Smooth muscle cell (in vitro differentiated cells): Measurements from ENCODE around the gene RAB18. TPM values are rescaled to one million over a fixed set of nuclear protein-coding genes. Genes with fewer than 3 reads are reported as not detected.

ENCODE experiments used
- DNase-seq: peaks from one replicate; lab custom pipeline; 2025; ENCODE audit not compliant: unreplicated experiment; lab: John Stamatoyannopoulos, UW
- H2AFZ ChIP-seq: fragments of 200-600 bp; sonication (generic); 2 replicates; pipeline ENCODE4 v1.6.0; 2016; ENCODE audit warnings: antibody characterized with exemption, low read depth, mild to moderate bottlenecking
- H3F3A ChIP-seq: fragments of 200-600 bp; sonication (generic); 2 replicates; pipeline ENCODE4 v1.6.0; 2017; ENCODE audit warnings: antibody characterized with exemption, low read depth
- H3K27ac ChIP-seq: fragments of 200-600 bp; sonication (generic); 2 replicates; pipeline ENCODE4 v1.5.1; 2016; ENCODE audit warnings: low read depth, mild to moderate bottlenecking
- H3K27me3 ChIP-seq: fragments of 200-600 bp; sonication (generic); 2 replicates; pipeline ENCODE4 v1.6.1; 2016; ENCODE audit warnings: low read depth, mild to moderate bottlenecking
- H3K36me3 ChIP-seq: fragments of 200-600 bp; sonication (generic); 2 replicates; pipeline ENCODE4 v1.5.1; 2016; ENCODE audit warnings: low read depth
- H3K4me1 ChIP-seq: fragments of 200-600 bp; sonication (generic); 2 replicates; pipeline ENCODE4 v1.5.1; 2016; ENCODE audit warnings: low read depth
- H3K4me2 ChIP-seq: fragments of 200-600 bp; sonication (generic); 2 replicates; pipeline ENCODE4 v1.6.0; 2016; ENCODE audit warnings: mild to moderate bottlenecking
- H3K4me3 ChIP-seq: fragments of 200-600 bp; sonication (generic); 2 replicates; pipeline ENCODE4 v1.5.1; 2016; ENCODE audit warnings: mild to moderate bottlenecking
- H3K79me2 ChIP-seq: fragments of 200-600 bp; sonication (generic); 2 replicates; pipeline ENCODE4 v1.6.0; 2016; ENCODE audit warnings: low read depth, mild to moderate bottlenecking
- H3K9ac ChIP-seq: fragments of 200-600 bp; sonication (generic); 2 replicates; pipeline ENCODE4 v1.6.0; 2016; ENCODE audit warnings: low read depth
- H3K9me3 ChIP-seq: fragments of 200-600 bp; sonication (generic); replicated peaks from 2 replicates; pipeline ENCODE4 v1.5.1; 2016; ENCODE audit warnings: low read depth
- H4K20me1 ChIP-seq: fragments of 200-600 bp; sonication (generic); 2 replicates; pipeline ENCODE4 v1.6.0; 2016; ENCODE audit warnings: low read depth
- WGBS: methylation state at CpG from one replicate; pipeline ENCODE4 v1.1.7; 2016; ENCODE audit warnings: low lambda C conversion rate; 5-methylcytosine and 5-hydroxymethylcytosine counted together
- polyA plus RNA-seq: library from polyadenylated mRNA; unstranded; fragments of >200 nt; fragmentation: Nextera tagmentation; extraction: Ambion mirVana; gene quantifications from 2 replicates; pipeline ENCODE4 v1.2.1, GENCODE V29; 2016
- total RNA-seq: library from RNA; depleted of rRNA; stranded (reverse); fragments of >200 nt; gene quantifications from 2 replicates; pipeline ENCODE4 v1.2.3, GENCODE V29; 2014
- TF ChIP-seq, protein P1 (sequence below): fragments of 200-600 bp; sonication (generic); IDR thresholded peaks from 2 replicates; pipeline ENCODE4 v1.5.1; 2017; ENCODE audit warnings: borderline replicate concordance, mild to moderate bottlenecking, antibody characterized with exemption; ENCODE audit not compliant: insufficient read depth, poor library complexity, severe bottlenecking

RAB18 gene
- total and polyA plus RNA-seq, 2 experiments from 2014 or later, result 64.1 to 122 TPM

DNA sequence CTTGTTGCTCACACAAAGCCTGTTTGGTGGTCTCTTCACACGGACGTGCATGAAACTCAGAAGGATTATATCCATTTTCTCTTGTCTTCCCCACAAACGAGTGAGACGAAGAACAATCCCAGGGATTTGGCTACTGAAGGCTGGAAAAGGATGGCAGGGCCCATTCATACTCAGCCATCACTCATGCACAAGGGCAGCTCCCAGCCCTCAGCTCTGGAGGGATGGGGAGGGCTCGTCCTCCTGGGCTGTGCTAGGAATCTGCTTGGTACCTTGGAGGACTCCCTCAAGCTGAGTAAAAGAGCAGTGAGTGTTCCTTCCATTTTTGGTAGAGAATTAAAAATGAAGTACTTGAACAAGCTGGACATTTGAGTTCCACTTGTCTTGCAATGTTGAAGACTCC is 33.2 kb upstream of the RAB18 start:
- no peaks in the 10 kb centered on the region for H3K79me2 ChIP-seq
- no peak for DNase-seq
- TF ChIP-seq, protein P1, sequence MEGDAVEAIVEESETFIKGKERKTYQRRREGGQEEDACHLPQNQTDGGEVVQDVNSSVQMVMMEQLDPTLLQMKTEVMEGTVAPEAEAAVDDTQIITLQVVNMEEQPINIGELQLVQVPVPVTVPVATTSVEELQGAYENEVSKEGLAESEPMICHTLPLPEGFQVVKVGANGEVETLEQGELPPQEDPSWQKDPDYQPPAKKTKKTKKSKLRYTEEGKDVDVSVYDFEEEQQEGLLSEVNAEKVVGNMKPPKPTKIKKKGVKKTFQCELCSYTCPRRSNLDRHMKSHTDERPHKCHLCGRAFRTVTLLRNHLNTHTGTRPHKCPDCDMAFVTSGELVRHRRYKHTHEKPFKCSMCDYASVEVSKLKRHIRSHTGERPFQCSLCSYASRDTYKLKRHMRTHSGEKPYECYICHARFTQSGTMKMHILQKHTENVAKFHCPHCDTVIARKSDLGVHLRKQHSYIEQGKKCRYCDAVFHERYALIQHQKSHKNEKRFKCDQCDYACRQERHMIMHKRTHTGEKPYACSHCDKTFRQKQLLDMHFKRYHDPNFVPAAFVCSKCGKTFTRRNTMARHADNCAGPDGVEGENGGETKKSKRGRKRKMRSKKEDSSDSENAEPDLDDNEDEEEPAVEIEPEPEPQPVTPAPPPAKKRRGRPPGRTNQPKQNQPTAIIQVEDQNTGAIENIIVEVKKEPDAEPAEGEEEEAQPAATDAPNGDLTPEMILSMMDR, result no peak
- no peaks in the 10 kb centered on the region for H3K4me1 ChIP-seq
- H3K36me3 ChIP-seq, result no peaks in the 10 kb centered on the region
- WGBS, result 43% methylated on average over 5 of the region's 5 CpGs
- H3K9me3 ChIP-seq, result no peaks in the 10 kb centered on the region
- no peak overlapping the region for H2AFZ ChIP-seq
- H4K20me1 ChIP-seq, result no peaks in the 10 kb centered on the region
- no peaks in the 10 kb centered on the region for H3K27me3 ChIP-seq
- no peak overlapping the region for H3K4me2 ChIP-seq
- H3F3A ChIP-seq, result no peaks in the 10 kb centered on the region
- H3K4me3 ChIP-seq, result no peak overlapping the region
- no peak overlapping the region for H3K9ac ChIP-seq
- H3K27ac ChIP-seq, result no peak overlapping the region

DNA sequence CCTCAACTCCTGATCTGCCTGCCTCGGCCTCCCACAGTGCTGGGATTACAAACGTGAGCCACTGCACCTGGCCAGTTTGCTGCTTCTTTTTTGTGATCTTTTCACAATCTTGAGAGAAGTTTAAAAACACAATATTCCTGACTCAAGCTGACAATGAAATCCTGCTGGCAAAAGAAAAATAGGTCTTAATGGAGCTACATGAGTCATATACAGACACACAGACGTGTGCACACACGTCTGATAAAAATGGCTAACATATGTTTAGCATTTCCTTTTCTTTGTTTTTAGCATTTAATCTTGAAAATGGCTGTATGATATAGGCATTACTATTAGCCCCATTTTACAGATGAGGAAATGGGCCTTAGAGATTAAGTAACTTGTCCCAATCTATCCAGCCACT is 29.4 kb upstream of the RAB18 start:
- no peaks in the 10 kb centered on the region for H3K36me3 ChIP-seq
- no peaks in the 10 kb centered on the region for H3K4me1 ChIP-seq
- H3K27ac ChIP-seq, result peak overlapping the region; percentile 54
- TF ChIP-seq, protein P1, result no peak
- 64% methylated on average over 4 of the region's 4 CpGs for WGBS
- no peaks in the 10 kb centered on the region for H3K79me2 ChIP-seq
- no peaks in the 10 kb centered on the region for H3K9me3 ChIP-seq
- H3K4me3 ChIP-seq, result no peak overlapping the region
- H2AFZ ChIP-seq, result no peak overlapping the region
- no peaks in the 10 kb centered on the region for H3K27me3 ChIP-seq
- no peak overlapping the region for H3K9ac ChIP-seq
- H4K20me1 ChIP-seq, result no peaks in the 10 kb centered on the region
- DNase-seq, result no peak
- no peaks in the 10 kb centered on the region for H3F3A ChIP-seq
- H3K4me2 ChIP-seq, result no peak overlapping the region

DNA sequence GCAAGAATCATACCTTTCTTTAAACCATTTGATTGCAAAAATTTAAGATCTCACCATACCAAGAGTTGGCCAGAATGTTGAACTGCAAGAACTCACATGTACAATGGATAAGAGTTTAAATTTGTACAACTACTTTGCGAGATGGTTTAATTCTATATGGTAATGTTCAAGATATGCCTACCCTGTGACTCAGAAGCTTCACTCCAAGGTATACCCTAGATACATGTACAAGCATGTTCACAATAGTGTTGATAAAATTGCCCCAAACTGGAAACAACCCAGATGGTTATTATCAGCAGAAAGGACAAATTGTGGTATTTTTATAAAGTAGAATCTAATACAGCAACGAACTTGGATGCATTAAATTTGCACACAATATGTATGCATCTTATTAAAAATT is 25.1 kb upstream of the RAB18 start:
- WGBS, result 64% methylated on average over 2 of the region's 2 CpGs
- Histone ChIP-seq H3K4me3 (no peak overlapping the region), H3K79me2 (no peaks in the 10 kb centered on the region), H3K27me3 (no peaks in the 10 kb centered on the region), H3K9ac (no peak overlapping the region), H3K27ac (no peak overlapping the region), H2AFZ (no peak overlapping the region), H3K9me3 (no peaks in the 10 kb centered on the region), H4K20me1 (no peaks in the 10 kb centered on the region), H3K4me2 (no peak overlapping the region), H3F3A (no peaks in the 10 kb centered on the region), H3K4me1 (no peaks in the 10 kb centered on the region), H3K36me3 (no peaks in the 10 kb centered on the region)
- DNase-seq, result no peak
- TF ChIP-seq, protein P1, result no peak

DNA sequence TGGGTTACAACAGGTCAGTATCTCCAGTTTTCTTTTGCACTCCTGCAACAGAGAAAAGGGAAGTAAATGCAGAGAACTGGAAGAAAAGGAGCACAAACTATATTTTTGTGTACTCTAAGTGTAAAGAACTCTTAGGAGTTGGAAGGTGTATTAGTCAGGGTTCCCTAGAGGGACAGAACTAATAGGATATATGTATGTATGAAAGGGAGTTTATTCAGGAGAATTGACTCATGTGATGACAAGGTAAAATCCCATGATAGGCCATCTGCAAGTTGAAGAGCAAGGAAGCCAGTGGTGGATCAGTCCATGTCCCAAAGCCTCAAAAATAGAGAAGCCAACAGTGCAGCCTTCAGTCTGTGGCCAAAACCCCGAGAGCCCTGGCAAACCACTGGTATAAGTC is 22.6 kb upstream of the RAB18 start:
- H3K27ac ChIP-seq, result no peak overlapping the region
- H3K4me3 ChIP-seq, result no peak overlapping the region
- 94% methylated on average over 1 of the region's 1 CpG for WGBS
- no peak for DNase-seq
- no peaks in the 10 kb centered on the region for H3K79me2 ChIP-seq
- H3K27me3 ChIP-seq, result no peaks in the 10 kb centered on the region
- TF ChIP-seq, protein P1, result no peak
- no peaks in the 10 kb centered on the region for H3K36me3 ChIP-seq
- no peaks in the 10 kb centered on the region for H3K9me3 ChIP-seq
- H3K9ac ChIP-seq, result no peak overlapping the region
- H3F3A ChIP-seq, result no peaks in the 10 kb centered on the region
- H2AFZ ChIP-seq, result no peak overlapping the region
- H3K4me1 ChIP-seq, result no peaks in the 10 kb centered on the region
- H4K20me1 ChIP-seq, result no peaks in the 10 kb centered on the region
- H3K4me2 ChIP-seq, result no peak overlapping the region
